GM23248 (cell line): Measurements from ENCODE around the gene ARHGAP33. TPM values are rescaled to one million over a fixed set of nuclear protein-coding genes. Genes with fewer than 3 reads are reported as not detected.
"Not testable (repeated sequence)": the region's sequence is repeated elsewhere in the genome, so short reads cannot be mapped to it uniquely, and the experiment has no call there.

Experiments used
- DNase-seq: peaks from one replicate; pipeline ENCODE4 v3.0.0-alpha.2; 2015
- H2AFZ ChIP-seq: fragments of 200-600 bp; sonication (generic); 2 replicates; pipeline ENCODE4 v1.6.1; 2016; ENCODE audit warnings: antibody characterized with exemption
- H3F3A ChIP-seq: fragments of 200-600 bp; sonication (generic); 2 replicates; pipeline ENCODE4 v1.6.1; 2016; ENCODE audit warnings: mild to moderate bottlenecking, antibody characterized with exemption, mixed run types; ENCODE audit not compliant: insufficient read depth
- H3K27ac ChIP-seq: fragments of 200-600 bp; sonication (generic); 2 replicates; pipeline ENCODE4 v1.5.1; 2016; ENCODE audit warnings: mild to moderate bottlenecking
- H3K27me3 ChIP-seq: fragments of 200-600 bp; sonication (generic); replicated peaks from 2 replicates; pipeline ENCODE4 v1.6.1; 2016; ENCODE audit warnings: mild to moderate bottlenecking; ENCODE audit not compliant: insufficient read depth
- H3K36me3 ChIP-seq: fragments of 200-600 bp; sonication (generic); 2 replicates; pipeline ENCODE4 v1.6.1; 2016; ENCODE audit warnings: low read depth, mild to moderate bottlenecking
- H3K4me1 ChIP-seq: fragments of 200-600 bp; sonication (generic); 2 replicates; pipeline ENCODE4 v1.6.1; 2016; ENCODE audit warnings: mild to moderate bottlenecking; ENCODE audit not compliant: insufficient read depth
- H3K4me2 ChIP-seq: fragments of 200-600 bp; sonication (generic); one replicate; pipeline ENCODE4 v1.6.1; 2016; ENCODE audit warnings: mild to moderate bottlenecking; ENCODE audit not compliant: unreplicated experiment
- H3K4me3 ChIP-seq: fragments of 200-600 bp; sonication (generic); 2 replicates; pipeline ENCODE4 v1.5.1; 2016; ENCODE audit warnings: mild to moderate bottlenecking
- H3K79me2 ChIP-seq: fragments of 200-600 bp; sonication (generic); 2 replicates; pipeline ENCODE4 v1.6.1; 2016; ENCODE audit warnings: mild to moderate bottlenecking; ENCODE audit not compliant: insufficient read depth
- H3K9ac ChIP-seq: fragments of 200-600 bp; sonication (generic); 2 replicates; pipeline ENCODE4 v1.6.1; 2016; ENCODE audit warnings: mild to moderate bottlenecking
- H3K9me2 ChIP-seq: fragments of 200-600 bp; sonication (generic); 2 replicates; pipeline ENCODE4 v1.6.1; 2016; ENCODE audit warnings: mixed run types, mild to moderate bottlenecking, moderate library complexity; ENCODE audit not compliant: insufficient read depth
- H3K9me3 ChIP-seq: fragments of 200-600 bp; sonication (generic); one replicate; pipeline ENCODE4 v1.6.1; 2017; ENCODE audit warnings: low read depth
- H4K20me1 ChIP-seq: fragments of 200-600 bp; sonication (generic); 2 replicates; pipeline ENCODE4 v1.6.0; 2016; ENCODE audit not compliant: insufficient read depth
- EZH2 ChIP-seq: fragments of 200-600 bp; sonication (generic); IDR thresholded peaks from 2 replicates; pipeline ENCODE4 v1.6.1; 2018; ENCODE audit warnings: antibody characterized with exemption, mild to moderate bottlenecking; ENCODE audit not compliant: insufficient read depth, poor library complexity, severe bottlenecking
- EZH2phosphoT487 ChIP-seq: fragments of 200-600 bp; sonication (generic); IDR thresholded peaks from 2 replicates; pipeline ENCODE4 v1.6.1; 2018; ENCODE audit warnings: antibody characterized with exemption, moderate library complexity, mild to moderate bottlenecking, low read depth; ENCODE audit not compliant: insufficient read depth
- WGBS, 2 experiments: methylation state at CpG; one replicate each; pipeline ENCODE4 v1.1.6; 2015 to 2017; ENCODE audit warnings: low lambda C conversion rate in 2 of 2, low coverage in 1 of 2; ENCODE audit errors: missing lambda C conversion rate in 2 of 2; 5-methylcytosine and 5-hydroxymethylcytosine counted together
- in situ Hi-C: fragments of 300-500 bp; cut with MboI; formaldehyde crosslinking; loops from 2 replicates; pipeline ENCODE4 v1.15.0; 2020
- polyA plus RNA-seq: library from polyadenylated mRNA; unstranded; fragments of >200 nt; fragmentation: Nextera tagmentation; extraction: Ambion mirVana; gene quantifications from 2 replicates; pipeline ENCODE4 v1.2.1, GENCODE V29; 2016
- total RNA-seq: library from RNA; depleted of rRNA; stranded (reverse); fragments of >200 nt; shearing (Covaris generic); gene quantifications from 2 replicates; pipeline ENCODE4 v1.2.3, GENCODE V29; 2014; rRNA removed

Gene ARHGAP33
- total and polyA plus RNA-seq, 2 experiments from 2014 or later: 1.9 to 24.9 TPM

DNA sequence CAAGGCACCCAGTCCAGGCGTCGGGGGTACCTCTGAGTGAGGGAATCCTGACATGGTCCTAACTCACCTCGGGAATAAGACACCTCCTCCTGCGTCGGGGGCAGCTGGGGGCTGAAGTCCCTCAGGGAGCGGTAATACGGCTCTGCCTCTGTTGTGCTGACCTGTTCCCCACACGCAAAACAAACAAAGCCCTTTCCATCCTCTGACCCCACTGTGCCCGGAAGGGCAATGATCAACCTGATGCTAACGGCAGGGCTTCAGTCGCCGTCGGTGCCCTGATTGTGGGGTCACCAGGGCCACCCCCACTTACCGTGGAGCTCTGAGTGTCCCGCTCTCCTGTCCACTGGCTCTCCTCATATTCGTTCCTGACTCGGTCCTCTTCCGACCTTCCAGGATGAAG lies 55.6 kb downstream of the ARHGAP33 start:
- Histone ChIP-seq H3K36me3 (no peaks in the 10 kb centered on the region), H2AFZ (no peak overlapping the region), H3K9me3 (no peaks in the 10 kb centered on the region), H3K4me1 (no peaks in the 10 kb centered on the region), H4K20me1 (no peaks in the 10 kb centered on the region), H3K4me2 (no peak overlapping the region), H3F3A (no peaks in the 10 kb centered on the region), H3K9ac (no peak overlapping the region), H3K79me2 (no peaks in the 10 kb centered on the region), H3K27me3 (peaks cover 24% of the 10 kb centered on the region; the same call in 1 of the 2 replicates), H3K27ac (no peak overlapping the region), H3K9me2 (no peaks in the 10 kb centered on the region), H3K4me3 (no peak overlapping the region)
- TF ChIP-seq EZH2phosphoT487 (no peak), EZH2 (no peak)
- 68 to 81% methylated on average over 12 to 18 of the region's 18 CpGs for WGBS, 2 experiments
- no peak for DNase-seq
- in situ Hi-C loops: no loop called here

DNA sequence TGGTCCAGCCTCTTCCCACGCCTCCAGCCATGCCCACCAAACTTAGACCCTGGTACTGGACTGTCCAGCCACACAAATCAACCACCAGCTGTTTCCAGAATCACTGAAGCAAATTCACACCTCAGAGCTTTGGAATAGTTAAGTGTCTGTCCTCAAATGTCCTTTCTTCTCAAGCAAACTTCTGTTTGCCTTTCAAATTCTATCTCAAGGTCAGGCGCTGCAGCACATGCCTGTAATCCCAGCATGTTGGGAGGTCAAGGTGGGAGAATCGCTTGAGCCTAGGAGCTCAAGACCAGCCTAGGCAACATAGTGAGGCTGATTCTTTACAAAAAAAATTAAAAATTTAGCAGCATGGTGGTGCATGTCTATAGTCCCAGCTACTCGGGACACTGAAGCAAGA lies 56.7 kb downstream of the ARHGAP33 start:
- Histone ChIP-seq H4K20me1 (no peaks in the 10 kb centered on the region), H3K4me3 (no peak overlapping the region), H2AFZ (no peak overlapping the region), H3K36me3 (no peaks in the 10 kb centered on the region), H3K4me1 (no peaks in the 10 kb centered on the region), H3K9me3 (no peaks in the 10 kb centered on the region), H3F3A (no peaks in the 10 kb centered on the region), H3K9ac (no peak overlapping the region), H3K79me2 (no peaks in the 10 kb centered on the region), H3K27me3 (peaks cover 24% of the 10 kb centered on the region; the same call in 1 of the 2 replicates), H3K9me2 (no peaks in the 10 kb centered on the region), H3K4me2 (no peak overlapping the region), H3K27ac (no peak overlapping the region)
- TF ChIP-seq EZH2phosphoT487 (no peak), EZH2 (no peak)
- in situ Hi-C loops: no loop called here
- DNase-seq: no peak
- WGBS, 2 experiments: 34 to 35% methylated on average over 4 of the region's 4 CpGs

DNA sequence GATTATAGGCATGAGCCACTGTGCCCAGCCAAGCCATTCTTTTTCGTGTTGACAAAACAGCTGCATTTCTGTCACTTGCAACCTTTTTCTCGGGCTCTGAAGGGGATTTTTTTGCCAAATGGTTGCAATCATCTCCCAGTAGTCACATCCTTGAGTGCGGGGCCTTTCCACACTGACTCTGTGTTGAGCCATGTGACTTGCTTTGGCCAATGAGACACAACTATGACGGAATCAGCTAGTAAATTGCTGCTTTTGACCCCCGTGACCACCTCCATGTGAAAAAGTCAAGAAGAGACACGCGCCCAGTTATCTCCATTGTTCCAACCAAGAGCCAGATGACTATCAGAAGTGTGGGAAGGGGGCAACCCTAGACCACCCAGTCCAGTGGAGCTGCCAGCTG lies 58.6 kb downstream of the ARHGAP33 start:
- WGBS, 2 experiments: 23 to 24% methylated on average over 7 of the region's 7 CpGs
- DNase-seq: no peak
- no peak overlapping the region for H3K9ac ChIP-seq
- no peaks in the 10 kb centered on the region for H3F3A ChIP-seq
- no peak overlapping the region for H3K4me2 ChIP-seq
- no peak overlapping the region for H2AFZ ChIP-seq
- TF ChIP-seq EZH2 (no peak), EZH2phosphoT487 (no peak)
- no peaks in the 10 kb centered on the region for H3K36me3 ChIP-seq
- H3K9me2 ChIP-seq: no peaks in the 10 kb centered on the region
- H3K79me2 ChIP-seq: no peaks in the 10 kb centered on the region
- in situ Hi-C loops: no loop called here
- H3K27ac ChIP-seq: no peak overlapping the region
- no peaks in the 10 kb centered on the region for H3K4me1 ChIP-seq
- H3K4me3 ChIP-seq: no peak overlapping the region
- H3K9me3 ChIP-seq: no peaks in the 10 kb centered on the region
- H3K27me3 ChIP-seq: peaks cover 24% of the 10 kb centered on the region; the same call in 1 of the 2 replicates
- H4K20me1 ChIP-seq: no peaks in the 10 kb centered on the region

DNA sequence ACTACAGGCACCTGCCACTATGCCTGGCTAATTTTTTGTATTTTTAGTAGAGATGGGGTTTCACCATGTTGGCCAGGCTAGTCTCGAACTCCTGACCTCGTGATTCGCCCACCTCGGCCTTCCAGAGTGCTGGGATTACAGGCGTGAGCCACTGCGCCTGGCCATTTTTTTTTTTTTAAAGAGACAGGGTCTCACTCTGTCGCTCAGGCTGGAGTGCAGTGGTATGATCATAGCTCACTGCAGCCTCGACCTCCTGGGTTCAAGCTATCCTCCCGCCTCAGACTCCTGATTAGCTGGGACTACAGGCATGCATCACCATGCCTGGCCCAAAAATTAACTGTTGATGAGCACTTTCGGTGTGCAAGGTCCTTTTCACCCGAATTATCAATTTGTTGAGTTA lies 60.7 kb downstream of the ARHGAP33 start:
- H2AFZ ChIP-seq, H4K20me1 ChIP-seq, H3K9me3 ChIP-seq, H3K4me3 ChIP-seq, H3K9me2 ChIP-seq, DNase-seq, H3K36me3 ChIP-seq, H3K4me1 ChIP-seq, H3K79me2 ChIP-seq, H3K4me2 ChIP-seq, H3K27ac ChIP-seq, H3F3A ChIP-seq, H3K9ac ChIP-seq, in situ Hi-C loops: not testable (repeated sequence)
- H3K27me3 ChIP-seq: peaks cover 24% of the 10 kb centered on the region; the same call in 1 of the 2 replicates
- 36 to 37% methylated on average over 11 of the region's 11 CpGs for WGBS, 2 experiments

Other genes starting within 250 kb of the ARHGAP33 start
- 3.2 and 4.3 TPM in 2 replicates for gene SBSN, start 247.3 kb upstream of the ARHGAP33 start, total RNA-seq
- gene SBSN, start 247.3 kb upstream of the ARHGAP33 start, polyA plus RNA-seq: 7.9 and 8.8 TPM in 2 replicates
- gene GAPDHS, start 242.1 kb upstream of the ARHGAP33 start, total RNA-seq: not detected in 2 replicates
- gene GAPDHS, start 242.1 kb upstream of the ARHGAP33 start, polyA plus RNA-seq: not detected in 2 replicates
- gene TMEM147, start 229.9 kb upstream of the ARHGAP33 start, total RNA-seq: 108 and 129 TPM in 2 replicates
- gene TMEM147, start 229.9 kb upstream of the ARHGAP33 start, polyA plus RNA-seq: 203 and 214 TPM in 2 replicates
- not detected in 2 replicates for gene ATP4A, start 211.9 kb upstream of the ARHGAP33 start, total RNA-seq
- not detected in 2 replicates for gene ATP4A, start 211.9 kb upstream of the ARHGAP33 start, polyA plus RNA-seq
- not detected in 2 replicates for gene PMIS2, start 189.4 kb upstream of the ARHGAP33 start, total RNA-seq
- not detected in 2 replicates for gene PMIS2, start 189.4 kb upstream of the ARHGAP33 start, polyA plus RNA-seq
- 8.5 and 10.1 TPM in 2 replicates for gene HAUS5, start 162.8 kb upstream of the ARHGAP33 start, total RNA-seq
- gene HAUS5, start 162.8 kb upstream of the ARHGAP33 start, polyA plus RNA-seq: 7.4 and 9.6 TPM in 2 replicates
- gene RBM42, start 146.5 kb upstream of the ARHGAP33 start, total RNA-seq: 57.3 and 74.7 TPM in 2 replicates
- gene RBM42, start 146.5 kb upstream of the ARHGAP33 start, polyA plus RNA-seq: 82.5 and 86.2 TPM in 2 replicates
- gene ETV2, start 133.8 kb upstream of the ARHGAP33 start, total RNA-seq: not detected in 2 replicates
- 0.91 and 0.93 TPM in 2 replicates for gene ETV2, start 133.8 kb upstream of the ARHGAP33 start, polyA plus RNA-seq
- gene COX6B1, start 127.2 kb upstream of the ARHGAP33 start, total RNA-seq: 328 and 423 TPM in 2 replicates
- 448 and 472 TPM in 2 replicates for gene COX6B1, start 127.2 kb upstream of the ARHGAP33 start, polyA plus RNA-seq
- not detected in 2 replicates for gene UPK1A, start 109.0 kb upstream of the ARHGAP33 start, total RNA-seq
- not detected in 2 replicates for gene UPK1A, start 109.0 kb upstream of the ARHGAP33 start, polyA plus RNA-seq
- gene ZBTB32, start 71.0 kb upstream of the ARHGAP33 start, total RNA-seq: not detected in 2 replicates
- gene ZBTB32, start 71.0 kb upstream of the ARHGAP33 start, polyA plus RNA-seq: not detected in 2 replicates
- 6.8 and 7.5 TPM in 2 replicates for gene KMT2B, start 57.6 kb upstream of the ARHGAP33 start, total RNA-seq
- gene KMT2B, start 57.6 kb upstream of the ARHGAP33 start, polyA plus RNA-seq: 4.0 and 4.1 TPM in 2 replicates
- gene IGFLR1, start 33.1 kb upstream of the ARHGAP33 start, total RNA-seq: 1.4 TPM in 1 of 2 replicates, not detected in the other
- gene IGFLR1, start 33.1 kb upstream of the ARHGAP33 start, polyA plus RNA-seq: 3.2 and 3.3 TPM in 2 replicates
- gene U2AF1L4, start 30.1 kb upstream of the ARHGAP33 start, total RNA-seq: 10.7 and 18.8 TPM in 2 replicates
- 23.1 and 25.3 TPM in 2 replicates for gene U2AF1L4, start 30.1 kb upstream of the ARHGAP33 start, polyA plus RNA-seq
- gene PSENEN, start 29.9 kb upstream of the ARHGAP33 start, total RNA-seq: 15.7 and 21.6 TPM in 2 replicates
- gene PSENEN, start 29.9 kb upstream of the ARHGAP33 start, polyA plus RNA-seq: 99.7 and 108 TPM in 2 replicates
- gene LIN37, start 27.0 kb upstream of the ARHGAP33 start, total RNA-seq: 12.0 and 12.3 TPM in 2 replicates
- 9.5 and 9.7 TPM in 2 replicates for gene LIN37, start 27.0 kb upstream of the ARHGAP33 start, polyA plus RNA-seq
- gene HSPB6, start 18.5 kb upstream of the ARHGAP33 start, total RNA-seq: 14.1 and 24.3 TPM in 2 replicates
- 220 and 238 TPM in 2 replicates for gene HSPB6, start 18.5 kb upstream of the ARHGAP33 start, polyA plus RNA-seq
- 2.7 and 7.6 TPM in 2 replicates for gene PROSER3, start 17.4 kb upstream of the ARHGAP33 start, total RNA-seq
- 10.9 and 12.6 TPM in 2 replicates for gene PROSER3, start 17.4 kb upstream of the ARHGAP33 start, polyA plus RNA-seq
- not detected in 2 replicates for gene PRODH2, start 37.3 kb downstream of the ARHGAP33 start, total RNA-seq
- gene PRODH2, start 37.3 kb downstream of the ARHGAP33 start, polyA plus RNA-seq: not detected in 2 replicates
- gene NPHS1, start 76.9 kb downstream of the ARHGAP33 start, total RNA-seq: not detected in 2 replicates
- not detected in 2 replicates for gene NPHS1, start 76.9 kb downstream of the ARHGAP33 start, polyA plus RNA-seq
- not detected in 2 replicates for gene KIRREL2, start 81.3 kb downstream of the ARHGAP33 start, total RNA-seq
- gene KIRREL2, start 81.3 kb downstream of the ARHGAP33 start, polyA plus RNA-seq: not detected in 2 replicates
- 10.6 and 20.4 TPM in 2 replicates for gene APLP1, start 93.0 kb downstream of the ARHGAP33 start, total RNA-seq
- 16.7 and 16.8 TPM in 2 replicates for gene APLP1, start 93.0 kb downstream of the ARHGAP33 start, polyA plus RNA-seq
- 5.0 and 7.6 TPM in 2 replicates for gene NFKBID, start 125.0 kb downstream of the ARHGAP33 start, total RNA-seq
- gene NFKBID, start 125.0 kb downstream of the ARHGAP33 start, polyA plus RNA-seq: 3.9 and 7.1 TPM in 2 replicates
- not detected in 2 replicates for gene HCST, start 127.0 kb downstream of the ARHGAP33 start, total RNA-seq
- 9.1 and 11.3 TPM in 2 replicates for gene HCST, start 127.0 kb downstream of the ARHGAP33 start, polyA plus RNA-seq
- gene TYROBP, start 132.7 kb downstream of the ARHGAP33 start, total RNA-seq: not detected in 2 replicates
- not detected in 2 replicates for gene TYROBP, start 132.7 kb downstream of the ARHGAP33 start, polyA plus RNA-seq
- gene LRFN3, start 160.8 kb downstream of the ARHGAP33 start, total RNA-seq: 5.3 and 9.4 TPM in 2 replicates
- 7.1 and 7.5 TPM in 2 replicates for gene LRFN3, start 160.8 kb downstream of the ARHGAP33 start, polyA plus RNA-seq
- 38.3 and 49.7 TPM in 2 replicates for gene SDHAF1, start 219.6 kb downstream of the ARHGAP33 start, total RNA-seq
- 17.2 and 20.3 TPM in 2 replicates for gene SDHAF1, start 219.6 kb downstream of the ARHGAP33 start, polyA plus RNA-seq
- gene SYNE4, start 233.2 kb downstream of the ARHGAP33 start, total RNA-seq: not detected in 2 replicates
- gene SYNE4, start 233.2 kb downstream of the ARHGAP33 start, polyA plus RNA-seq: 0.11 and 0.31 TPM in 2 replicates
- 32.1 and 34.1 TPM in 2 replicates for gene ALKBH6, start 238.6 kb downstream of the ARHGAP33 start, total RNA-seq
- gene ALKBH6, start 238.6 kb downstream of the ARHGAP33 start, polyA plus RNA-seq: 25.6 and 29.2 TPM in 2 replicates